ENCODE results near the gene UNC13D.
A peak's percentile ranks its signal among the peaks of the same experiment; 100 is the strongest.

Gene UNC13D

GRCh38 chr17:75850928-75851692 is 6.9 kb upstream of the UNC13D start:
- DNase-seq (ENCODE audit: low read depth) = no peak

GRCh38 chr17:75849724-75850123 is 5.5 kb upstream of the UNC13D start:
- no peak for DNase-seq (ENCODE audit: low read depth)

- DNase-seq (ENCODE audit: low read depth) = no peak
Measured at GRCh38 chr17:75849279-75849646, 5.1 kb upstream of the UNC13D start.

GRCh38 chr17:75848523-75849278 is 4.5 kb upstream of the UNC13D start:
- DNase-seq (ENCODE audit: low read depth) = peak; percentile 76

- DNase-seq (ENCODE audit: low read depth) = no peak
Measured at GRCh38 chr17:75847614-75848522, 3.7 kb upstream of the UNC13D start.

GRCh38 chr17:75846692-75847613 is 2.7 kb upstream of the UNC13D start:
- no peak for DNase-seq (ENCODE audit: low read depth)

GRCh38 chr17:75845933-75846691 is 1.9 kb upstream of the UNC13D start:
- no peak for DNase-seq (ENCODE audit: low read depth)

- DNase-seq (ENCODE audit: low read depth) = no peak
Measured at GRCh38 chr17:75845058-75845711, 981 bp upstream of the UNC13D start.

GRCh38 chr17:75844530-75845057 is 390 bp upstream of the UNC13D start:
- no peak for DNase-seq (ENCODE audit: low read depth)

GRCh38 chr17:75842963-75843576 is 1.1 kb downstream of the UNC13D start:
- DNase-seq (ENCODE audit: low read depth) = no peak

- no peak for DNase-seq (ENCODE audit: low read depth)
Measured at GRCh38 chr17:75842411-75842810, 1.8 kb downstream of the UNC13D start.

- no peak for DNase-seq (ENCODE audit: low read depth)
Measured at GRCh38 chr17:75840799-75841164, 3.4 kb downstream of the UNC13D start.

GRCh38 chr17:75839942-75840798 is 4.0 kb downstream of the UNC13D start:
- DNase-seq (ENCODE audit: low read depth) = no peak

GRCh38 chr17:75838410-75838809 is 5.8 kb downstream of the UNC13D start:
- DNase-seq (ENCODE audit: low read depth) = no peak

- DNase-seq (ENCODE audit: low read depth) = no peak
Measured at GRCh38 chr17:75837899-75838298, 6.3 kb downstream of the UNC13D start.

- no peak for DNase-seq (ENCODE audit: low read depth)
Measured at GRCh38 chr17:75836605-75837004, 7.6 kb downstream of the UNC13D start.

- no peak for DNase-seq (ENCODE audit: low read depth)
Measured at GRCh38 chr17:75835654-75835987, 8.6 kb downstream of the UNC13D start.

GRCh38 chr17:75834928-75835653 is 9.1 kb downstream of the UNC13D start:
- no peak for DNase-seq (ENCODE audit: low read depth)
